Neural crest cell (in vitro differentiated cells): ENCODE measurements around the gene ZNRF4. TPM values are rescaled to one million over a fixed set of nuclear protein-coding genes. Genes with fewer than 3 reads are reported as not detected.
A peak's percentile ranks its signal among the peaks of the same experiment; 100 is the strongest.
"Not testable (repeated sequence)": the region's sequence is repeated elsewhere in the genome, so short reads cannot be mapped to it uniquely, and the experiment has no call there.

ENCODE experiments used
- DNase-seq: peaks from one replicate; pipeline ENCODE4 v3.0.0; 2021; ENCODE audit warnings: low read depth, mixed read lengths, low spot score
- H3K27ac Mint-ChIP-seq: one replicate; pipeline ENCODE4 v1.8.0; 2021; ENCODE audit warnings: mild to moderate bottlenecking, mixed read lengths; ENCODE audit not compliant: unreplicated experiment
- H3K27me3 Mint-ChIP-seq: 2 replicates; pipeline ENCODE4 v1.8.0; 2021; ENCODE audit warnings: low read depth, mild to moderate bottlenecking, mixed read lengths
- H3K36me3 Mint-ChIP-seq: 2 replicates; pipeline ENCODE4 v1.8.0; 2021; ENCODE audit warnings: low read depth, mild to moderate bottlenecking, mixed read lengths
- H3K4me1 Mint-ChIP-seq: 2 replicates; pipeline ENCODE4 v1.8.0; 2021; ENCODE audit warnings: mixed read lengths
- H3K4me3 Mint-ChIP-seq: one replicate; pipeline ENCODE4 v1.8.0; 2021; ENCODE audit warnings: mild to moderate bottlenecking, mixed read lengths
- H3K9me3 Mint-ChIP-seq: 2 replicates; pipeline ENCODE4 v1.8.0; 2021; ENCODE audit warnings: mixed read lengths
- total RNA-seq: library from RNA; stranded (reverse); gene quantifications from 2 replicates; pipeline ENCODE4 v1.2.1, GENCODE V29; 2021
- TF ChIP-seq, protein P1 (sequence below): fragments of 200-600 bp; sonication (generic); conservative IDR thresholded peaks from 2 replicates; pipeline ENCODE4 v1.5.0; 2021; ENCODE audit warnings: antibody characterized with exemption, mild to moderate bottlenecking

The ZNRF4 gene
- total RNA-seq, 1 donor from 2014 or later = not detected

DNA sequence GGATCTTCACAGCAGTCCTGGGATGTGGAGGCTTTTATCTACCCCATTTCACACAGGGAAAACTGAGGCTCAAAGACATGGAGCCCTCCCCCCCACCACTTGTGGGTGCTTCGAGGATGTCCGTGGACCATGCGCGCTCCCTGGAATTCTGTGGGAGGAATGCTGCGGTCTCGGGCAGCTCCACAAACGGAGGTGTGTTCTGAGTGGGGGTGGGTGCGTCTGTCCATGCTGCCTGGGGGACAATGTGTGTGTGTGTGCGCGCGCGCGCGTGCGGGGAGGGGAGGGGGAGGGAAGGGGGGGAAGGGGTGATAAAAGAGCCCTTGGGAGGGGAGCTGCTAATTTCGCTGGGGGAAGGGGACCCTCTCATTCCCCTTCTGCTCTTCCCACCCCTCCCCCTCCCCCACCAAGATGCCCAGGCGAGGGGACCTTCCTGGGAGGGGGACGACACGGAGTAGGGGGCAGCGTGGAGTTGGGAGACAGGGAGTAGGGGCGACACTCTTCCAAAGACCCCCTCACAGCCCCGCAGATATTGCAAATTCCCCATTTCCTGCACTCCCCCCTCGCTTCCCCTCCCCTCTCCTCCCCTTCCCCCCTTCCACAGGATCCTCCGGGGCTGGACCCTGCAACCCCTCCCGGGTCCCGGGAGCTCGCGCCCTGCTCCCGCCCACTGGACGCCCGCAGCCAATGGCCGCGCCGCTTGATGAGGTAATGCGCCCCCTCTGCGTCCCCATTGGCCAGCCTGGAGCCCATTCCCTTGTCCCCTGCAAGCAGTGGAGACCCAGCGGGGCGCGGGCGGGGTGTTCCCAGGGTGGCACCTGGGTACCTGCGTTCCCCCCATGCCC, 18.9 kb upstream of the ZNRF4 start:
- Mint-ChIP-seq H3K27ac (peak overlapping the region; percentile 92), H3K27me3 (peaks cover 32% of the 10 kb centered on the region)

DNA sequence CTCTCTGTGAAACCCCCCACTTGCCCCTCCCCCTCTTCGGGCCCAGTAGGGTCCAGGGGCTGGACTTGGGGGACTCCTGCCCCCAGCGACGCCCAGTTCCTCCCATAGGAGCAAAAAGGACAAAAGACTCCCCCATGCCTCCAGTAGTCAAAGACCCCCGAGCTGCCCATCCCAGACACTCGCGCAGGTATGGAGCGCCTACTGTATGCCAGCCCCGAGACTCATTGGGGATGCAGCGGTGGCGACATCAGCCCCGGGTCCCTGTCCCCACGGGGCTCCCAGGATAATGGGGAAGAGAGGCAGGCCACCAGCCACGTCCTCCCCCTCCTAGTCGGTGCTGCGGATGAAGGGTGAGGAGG, 18.3 kb upstream of the ZNRF4 start:
- TF ChIP-seq, protein P1, sequence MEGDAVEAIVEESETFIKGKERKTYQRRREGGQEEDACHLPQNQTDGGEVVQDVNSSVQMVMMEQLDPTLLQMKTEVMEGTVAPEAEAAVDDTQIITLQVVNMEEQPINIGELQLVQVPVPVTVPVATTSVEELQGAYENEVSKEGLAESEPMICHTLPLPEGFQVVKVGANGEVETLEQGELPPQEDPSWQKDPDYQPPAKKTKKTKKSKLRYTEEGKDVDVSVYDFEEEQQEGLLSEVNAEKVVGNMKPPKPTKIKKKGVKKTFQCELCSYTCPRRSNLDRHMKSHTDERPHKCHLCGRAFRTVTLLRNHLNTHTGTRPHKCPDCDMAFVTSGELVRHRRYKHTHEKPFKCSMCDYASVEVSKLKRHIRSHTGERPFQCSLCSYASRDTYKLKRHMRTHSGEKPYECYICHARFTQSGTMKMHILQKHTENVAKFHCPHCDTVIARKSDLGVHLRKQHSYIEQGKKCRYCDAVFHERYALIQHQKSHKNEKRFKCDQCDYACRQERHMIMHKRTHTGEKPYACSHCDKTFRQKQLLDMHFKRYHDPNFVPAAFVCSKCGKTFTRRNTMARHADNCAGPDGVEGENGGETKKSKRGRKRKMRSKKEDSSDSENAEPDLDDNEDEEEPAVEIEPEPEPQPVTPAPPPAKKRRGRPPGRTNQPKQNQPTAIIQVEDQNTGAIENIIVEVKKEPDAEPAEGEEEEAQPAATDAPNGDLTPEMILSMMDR = no peak
- Mint-ChIP-seq H3K36me3 (no peaks in the 10 kb centered on the region), H3K4me3 (peak overlapping the region; percentile 87), H3K27ac (peak overlapping the region; percentile 92), H3K27me3 (peaks cover 32% of the 10 kb centered on the region), H3K4me1 (peaks cover 10% of the 10 kb centered on the region), H3K9me3 (no peaks in the 10 kb centered on the region)
- DNase-seq = no peak

More for the DNA sequence above, 18.9 kb upstream of the ZNRF4 start:
- TF ChIP-seq, protein P1 = no peak
- H3K4me3 Mint-ChIP-seq = peak overlapping the region; percentile 87
- peaks cover 10% of the 10 kb centered on the region for H3K4me1 Mint-ChIP-seq
- DNase-seq = peak; percentile 87
- no peaks in the 10 kb centered on the region for H3K9me3 Mint-ChIP-seq
- no peaks in the 10 kb centered on the region for H3K36me3 Mint-ChIP-seq

GRCh38 chr19:5438756-5439155, 16.5 kb upstream of the ZNRF4 start:
- H3K27ac Mint-ChIP-seq, H3K4me1 Mint-ChIP-seq, H3K36me3 Mint-ChIP-seq, H3K9me3 Mint-ChIP-seq, H3K4me3 Mint-ChIP-seq, DNase-seq: not testable (repeated sequence)
- peaks cover 29% of the 10 kb centered on the region for H3K27me3 Mint-ChIP-seq

DNA sequence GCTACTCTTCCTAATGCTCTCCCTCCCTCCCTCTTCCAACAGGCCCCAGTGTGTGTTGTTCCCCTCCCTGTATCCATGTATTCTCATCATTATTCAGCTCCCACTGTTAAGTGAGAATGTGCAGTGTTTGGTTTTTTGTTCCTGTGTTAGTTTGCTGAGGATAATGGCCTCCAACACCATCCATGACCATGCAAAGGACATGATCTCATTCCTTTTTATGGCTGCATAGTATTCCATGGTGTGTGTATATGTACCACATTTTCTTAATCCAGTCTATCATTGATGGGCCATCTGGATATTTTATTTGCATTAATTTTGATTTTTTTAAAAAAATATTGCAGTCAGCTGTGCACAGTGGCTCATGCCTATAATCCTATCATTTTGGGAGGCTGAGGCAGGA, 15.8 kb upstream of the ZNRF4 start:
- Mint-ChIP-seq H3K27ac (no peak overlapping the region), H3K27me3 (peaks cover 22% of the 10 kb centered on the region), H3K9me3 (no peaks in the 10 kb centered on the region), H3K36me3 (no peaks in the 10 kb centered on the region), H3K4me3 (peak overlapping the region; percentile 41), H3K4me1 (peaks cover 2% of the 10 kb centered on the region)
- no peak for DNase-seq
- TF ChIP-seq, protein P1 = no peak

DNA sequence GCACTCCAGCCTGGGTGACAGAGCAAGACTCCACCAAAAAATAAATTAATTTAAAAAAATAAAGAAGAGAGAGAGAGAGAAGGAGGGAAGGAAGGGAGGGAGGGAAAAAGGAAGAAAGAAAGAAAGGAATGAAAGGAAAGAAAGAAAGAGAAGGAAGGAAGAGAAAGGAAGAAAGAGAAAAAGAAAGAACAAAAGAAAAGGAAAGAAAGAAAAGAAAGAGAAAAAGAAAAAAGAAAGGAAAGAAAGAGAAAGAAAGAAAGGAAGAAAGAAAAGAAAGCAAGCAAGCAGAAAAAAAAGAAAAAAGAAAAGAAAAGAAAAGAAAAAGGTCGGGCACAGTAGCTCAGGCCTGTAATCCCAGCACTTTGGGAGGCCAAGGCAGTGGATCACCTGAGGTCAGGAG, 14.9 kb upstream of the ZNRF4 start:
- H3K27ac Mint-ChIP-seq = no peak overlapping the region
- H3K4me3 Mint-ChIP-seq = no peak overlapping the region
- DNase-seq = no peak
- peaks cover 19% of the 10 kb centered on the region for H3K27me3 Mint-ChIP-seq
- no peaks in the 10 kb centered on the region for H3K36me3 Mint-ChIP-seq
- TF ChIP-seq, protein P1 = no peak
- no peaks in the 10 kb centered on the region for H3K4me1 Mint-ChIP-seq
- no peaks in the 10 kb centered on the region for H3K9me3 Mint-ChIP-seq

GRCh38 chr19:5443723-5444122, 11.5 kb upstream of the ZNRF4 start:
- no peaks in the 10 kb centered on the region for H3K9me3 Mint-ChIP-seq
- DNase-seq = no peak

More at GRCh38 chr19:5443723-5444122, 11.5 kb upstream of the ZNRF4 start:
- TF ChIP-seq, protein P1 = no peak
- Mint-ChIP-seq H3K36me3 (no peaks in the 10 kb centered on the region), H3K27ac (no peak overlapping the region), H3K4me1 (peaks cover 9% of the 10 kb centered on the region), H3K27me3 (peaks cover 16% of the 10 kb centered on the region), H3K4me3 (no peak overlapping the region)
